GM12878 (cell line): Measurements from ENCODE around the gene GSC2. TPM values are rescaled to one million over a fixed set of nuclear protein-coding genes. Genes with fewer than 3 reads are reported as not detected.

ENCODE experiments used
- ATAC-seq: fragments of 200-7000 bp; cut with Tn5 transposase; 3 replicates; pipeline ENCODE4 v1.9.1; 2020; ENCODE audit warnings: mild to moderate bottlenecking, moderate library complexity
- BruUV-seq: library from RNA; stranded (reverse); fragments of 400-500 nt; replicated peaks from 2 replicates; lab custom pipeline; 2021; lab: Mats Ljungman, UMichigan
- CTCF ChIA-PET: fragments of 300-600 bp; sonication (Branson Sonifier 250); formaldehyde crosslinking; extraction: SDS; loops from one replicate; lab custom pipeline; 2021; ENCODE audit warnings: inconsistent platforms; lab: Yijun Ruan, JAX
- POLR2A ChIA-PET: fragments of 350-600 bp; formaldehyde crosslinking; extraction: SDS; loops from one replicate; lab custom pipeline; 2021; ENCODE audit warnings: inconsistent platforms; lab: Charles Lee
- RAD21 ChIA-PET: fragments of 300-600 bp; sonication (Branson Sonifier 250); formaldehyde crosslinking; loops from one replicate; lab custom pipeline; 2023; ENCODE audit warnings: antibody characterized with exemption; ENCODE audit not compliant: unreplicated experiment; lab: Charles Lee
- SMC1A ChIA-PET: fragments of 300-600 bp; sonication (Branson Sonifier 250); formaldehyde crosslinking; loops from one replicate; lab custom pipeline; 2023; ENCODE audit not compliant: unreplicated experiment, uncharacterized antibody; lab: Charles Lee
- DNase-seq: peaks from one replicate; pipeline ENCODE4 v3.0.0-alpha.2; 2011; ENCODE audit warnings: low read depth, low spot score
- FAIRE-seq: peaks from 3 replicates; lab custom pipeline; 2011; peaks lifted over from hg19 to GRCh38; lab: Jason Lieb, UNC
- H2AFZ ChIP-seq: 2 replicates; pipeline ENCODE4 v1.6.0; 2011; ENCODE audit warnings: low read depth, low read length, control low read depth; ENCODE audit not compliant: control insufficient read depth
- H3K27ac ChIP-seq: 2 replicates; pipeline ENCODE4 v1.5.1; 2011; ENCODE audit warnings: control low read depth; ENCODE audit not compliant: control insufficient read depth, insufficient read depth
- H3K27me3 ChIP-seq, 2 experiments: replicated peaks in 1 of 2; 2 replicates each; pipeline versions ENCODE4 v1.6.0 to v1.6.1; 2011; ENCODE audit warnings: low read length in 1 of 2; ENCODE audit not compliant: control insufficient read depth in 2 of 2, insufficient read depth in 2 of 2
- H3K36me3 ChIP-seq, 2 experiments: 2 replicates each; pipeline ENCODE4 v1.5.1; 2011; ENCODE audit warnings: low read length in 1 of 2; ENCODE audit not compliant: control insufficient read depth in 2 of 2, insufficient read depth in 2 of 2
- H3K4me1 ChIP-seq: 2 replicates; pipeline ENCODE4 v1.6.1; 2011; ENCODE audit warnings: mild to moderate bottlenecking, low read length, moderate library complexity, mixed read lengths; ENCODE audit not compliant: control insufficient read depth, insufficient read depth
- H3K4me2 ChIP-seq: 2 replicates; pipeline ENCODE4 v1.6.0; 2011; ENCODE audit warnings: control low read depth; ENCODE audit not compliant: control insufficient read depth, insufficient read depth
- H3K4me3 ChIP-seq: fragments of 200-600 bp; sonication (generic); 2 replicates; pipeline ENCODE4 v1.5.1; 2016
- H3K79me2 ChIP-seq: 2 replicates; pipeline ENCODE4 v1.6.0; 2011; ENCODE audit warnings: low read length; ENCODE audit not compliant: control insufficient read depth, insufficient read depth
- H3K9ac ChIP-seq: 2 replicates; pipeline ENCODE4 v1.8.0; 2011; ENCODE audit warnings: low read length, control low read depth, mixed read lengths; ENCODE audit not compliant: control insufficient read depth, insufficient read depth
- H3K9me3 ChIP-seq: replicated peaks from 3 replicates; pipeline ENCODE4 v1.5.1; 2011; ENCODE audit warnings: mild to moderate bottlenecking, low read length; ENCODE audit not compliant: control insufficient read depth, insufficient read depth
- H4K20me1 ChIP-seq: 2 replicates; pipeline ENCODE4 v1.6.0; 2011; ENCODE audit not compliant: control insufficient read depth, insufficient read depth
- CREM ChIP-seq: IDR thresholded peaks from 2 replicates; pipeline ENCODE4 v1.6.1; 2014; ENCODE audit warnings: antibody characterized with exemption, low read depth
- EZH2 ChIP-seq: IDR thresholded peaks from 2 replicates; pipeline ENCODE4 v1.6.1; 2012; ENCODE audit warnings: low read depth, mild to moderate bottlenecking, control low read depth, inconsistent platforms, low read length, borderline replicate concordance; ENCODE audit not compliant: control insufficient read depth
- FOS ChIP-seq: IDR thresholded peaks from 3 replicates; pipeline ENCODE4 v1.6.1; 2011; ENCODE audit warnings: borderline replicate concordance; ENCODE audit not compliant: insufficient read length; ENCODE audit errors: extremely low read depth
- HDAC6 ChIP-seq: fragments of 200-600 bp; sonication (generic); IDR thresholded peaks from one replicate; pipeline ENCODE4 v1.8.0; 2017; ENCODE audit warnings: antibody characterized with exemption; ENCODE audit not compliant: unreplicated experiment
- IKZF2 ChIP-seq, 2 experiments: fragments of 450-650 bp; IDR thresholded peaks; 2 replicates each; pipeline ENCODE4 v1.6.1; 2017; ENCODE audit warnings: mild to moderate bottlenecking in 2 of 2, moderate library complexity in 2 of 2
- JUNB ChIP-seq: IDR thresholded peaks from 2 replicates; pipeline ENCODE4 v1.6.1; 2016; ENCODE audit warnings: antibody characterized with exemption, mild to moderate bottlenecking
- KAT2A ChIP-seq: conservative IDR thresholded peaks from 2 replicates; pipeline ENCODE4 v1.6.1; 2011; ENCODE audit warnings: low read depth, low read length; ENCODE audit not compliant: control insufficient read depth
- MEF2A ChIP-seq: IDR thresholded peaks from 2 replicates; pipeline ENCODE4 v1.6.1; 2011; ENCODE audit warnings: low read depth, mild to moderate bottlenecking, low read length, moderate library complexity; ENCODE audit not compliant: insufficient read depth
- MYB ChIP-seq: fragments of 150-350 bp; IDR thresholded peaks from 2 replicates; pipeline ENCODE4 v1.6.1; 2014; ENCODE audit warnings: mild to moderate bottlenecking, low read depth, low read length, borderline replicate concordance
- NBN ChIP-seq: fragments of 450-650 bp; IDR thresholded peaks from 2 replicates; pipeline ENCODE4 v1.6.1; 2016
- NFXL1 ChIP-seq: fragments of 450-650 bp; IDR thresholded peaks from 2 replicates; pipeline ENCODE4 v1.6.1; 2017; ENCODE audit warnings: antibody characterized with exemption, mild to moderate bottlenecking, borderline replicate concordance
- NFYA ChIP-seq: IDR thresholded peaks from 2 replicates; pipeline ENCODE4 v1.6.1; 2011; ENCODE audit warnings: low read depth, mild to moderate bottlenecking, low read length, improper control_type of control experiment, borderline replicate concordance
- SMAD5 ChIP-seq: IDR thresholded peaks from 2 replicates; pipeline ENCODE4 v1.6.1; 2016; ENCODE audit warnings: antibody characterized with exemption, low read depth
- YBX1 ChIP-seq: fragments of 450-650 bp; IDR thresholded peaks from 2 replicates; pipeline ENCODE4 v1.6.1; 2016; ENCODE audit warnings: antibody characterized with exemption
- WGBS: methylation state at CpG from one replicate; pipeline ENCODE4 v1.1.6; 2016; ENCODE audit warnings: low lambda C conversion rate; ENCODE audit not compliant: insufficient replicate concordance, insufficient coverage; ENCODE audit errors: missing lambda C conversion rate; 5-methylcytosine and 5-hydroxymethylcytosine counted together
- in situ Hi-C: fragments of 300-500 bp; cut with MboI; formaldehyde crosslinking; loops from 9 replicates; pipeline ENCODE4 v1.14.3; 2018; ENCODE audit warnings: mixed read lengths
- intact Hi-C: fragments of 100-400 bp; cut with micrococcal nuclease; formaldehyde crosslinking; loops from one replicate; pipeline ENCODE4 v1.14.2; 2022; ENCODE audit not compliant: unreplicated experiment
- polyA plus RNA-seq, 11 experiments: library from polyadenylated mRNA; depleted of rRNA in 4 of 11; unstranded in 6 of 11; stranded (reverse) in 5 of 11; fragments of >200 nt; fragmentation: Nextera tagmentation in 4 of 11; fragmentation: Illumina TruSeq in 1 of 11; extraction: Ambion mirVana in 4 of 11; extraction: Trizol in 1 of 11; gene quantifications; 1 replicate in 1 of 11; 2 replicates in 10 of 11; pipeline versions ENCODE4 v1.2.1 to v1.2.3, GENCODE V29; 2011 to 2016; ENCODE audit warnings: inconsistent platforms in 2 of 11, missing spikeins in 2 of 11, low read depth in 1 of 11
- total RNA-seq, 4 experiments: library from RNA; depleted of rRNA in 3 of 4; stranded (reverse); fragments of >200 nt in 3 of 4; fragmentation: Illumina TruSeq in 1 of 4; extraction: Trizol in 1 of 4; gene quantifications; 2 replicates each; pipeline versions ENCODE4 v1.2.1 to v1.2.3, GENCODE V29; 2013 to 2021
- TF ChIP-seq, protein P1 (sequence below): fragments of 450-650 bp; IDR thresholded peaks from 2 replicates; pipeline ENCODE4 v1.6.1; 2017; ENCODE audit warnings: mild to moderate bottlenecking
- TF ChIP-seq, protein P2 (sequence below): IDR thresholded peaks from 2 replicates; pipeline ENCODE4 v1.6.1; 2011; ENCODE audit warnings: mild to moderate bottlenecking, low read depth, low read length, moderate library complexity; ENCODE audit not compliant: insufficient replicate concordance

GSC2 gene
- total and polyA plus RNA-seq, 10 of the 15 experiments (the other 5 are each of a cell fraction or from before 2014, with no cell fraction given), result not detected

DNA sequence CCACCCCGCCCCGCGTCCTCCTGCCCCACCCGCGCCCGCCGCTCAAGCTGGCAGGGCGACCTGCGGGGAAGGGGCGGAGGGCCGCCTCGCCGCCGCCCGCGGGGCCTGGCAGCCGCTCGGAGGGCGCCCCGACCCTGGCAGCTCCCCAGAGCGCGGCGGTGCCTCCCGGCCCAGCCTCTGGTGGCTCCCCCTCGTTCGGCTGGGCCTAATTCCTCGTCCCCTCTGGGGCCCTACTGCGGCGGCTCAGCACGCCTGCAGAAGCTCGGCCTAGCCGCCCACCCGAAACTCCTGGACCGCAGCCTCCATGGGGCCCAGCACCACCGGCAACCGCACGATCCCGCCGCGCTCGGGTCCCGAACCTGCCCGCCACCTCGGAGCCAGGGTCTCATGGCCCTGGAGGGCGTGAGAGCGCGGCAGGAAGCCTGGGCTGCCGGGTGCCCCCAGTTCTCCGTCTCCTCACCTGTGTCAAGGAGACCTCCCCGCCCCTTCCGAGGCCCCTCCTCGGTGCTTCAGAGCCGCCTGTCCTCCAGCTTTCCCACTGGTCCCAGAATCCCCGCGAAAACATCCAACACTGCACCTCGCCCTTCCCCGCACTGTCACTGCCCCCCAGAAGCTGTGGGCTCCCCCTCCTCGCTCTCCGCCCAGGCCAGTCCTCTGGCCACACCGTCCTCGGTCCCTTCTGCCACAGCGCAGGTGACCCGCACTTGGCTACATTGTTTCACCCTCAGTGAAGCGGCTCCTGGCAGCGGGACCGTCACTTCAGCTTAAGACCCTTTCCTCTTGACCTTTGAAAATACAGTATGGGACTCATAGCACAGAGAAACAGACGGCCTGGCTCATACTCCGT is 613 bp upstream of the GSC2 start:
- no peak overlapping the region for H3K27ac ChIP-seq
- H3K9me3 ChIP-seq, result no peaks in the 10 kb centered on the region
- SMC1A ChIA-PET, result no interaction called here
- H3K79me2 ChIP-seq, result no peaks in the 10 kb centered on the region
- no peak for FAIRE-seq
- H3K4me1 ChIP-seq, result no peaks in the 10 kb centered on the region
- no peak for DNase-seq
- 27% methylated on average over 38 of the region's 68 CpGs for WGBS
- peaks cover 5 to 18% of the 10 kb centered on the region in 2 experiments for H3K27me3 ChIP-seq
- RAD21 ChIA-PET, result interaction anchor here (0.6 kb wide), 1 partner anchor 141 kb away, joined by 3 read pairs; no protein-coding TSS in a partner anchor
- TF ChIP-seq CREM, result no peak
- no peak for TF ChIP-seq NBN
- TF ChIP-seq SMAD5, result no peak
- TF ChIP-seq, protein P1, sequence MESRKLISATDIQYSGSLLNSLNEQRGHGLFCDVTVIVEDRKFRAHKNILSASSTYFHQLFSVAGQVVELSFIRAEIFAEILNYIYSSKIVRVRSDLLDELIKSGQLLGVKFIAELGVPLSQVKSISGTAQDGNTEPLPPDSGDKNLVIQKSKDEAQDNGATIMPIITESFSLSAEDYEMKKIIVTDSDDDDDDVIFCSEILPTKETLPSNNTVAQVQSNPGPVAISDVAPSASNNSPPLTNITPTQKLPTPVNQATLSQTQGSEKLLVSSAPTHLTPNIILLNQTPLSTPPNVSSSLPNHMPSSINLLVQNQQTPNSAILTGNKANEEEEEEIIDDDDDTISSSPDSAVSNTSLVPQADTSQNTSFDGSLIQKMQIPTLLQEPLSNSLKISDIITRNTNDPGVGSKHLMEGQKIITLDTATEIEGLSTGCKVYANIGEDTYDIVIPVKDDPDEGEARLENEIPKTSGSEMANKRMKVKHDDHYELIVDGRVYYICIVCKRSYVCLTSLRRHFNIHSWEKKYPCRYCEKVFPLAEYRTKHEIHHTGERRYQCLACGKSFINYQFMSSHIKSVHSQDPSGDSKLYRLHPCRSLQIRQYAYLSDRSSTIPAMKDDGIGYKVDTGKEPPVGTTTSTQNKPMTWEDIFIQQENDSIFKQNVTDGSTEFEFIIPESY, result no peak
- no peak for TF ChIP-seq NFXL1
- no peak for TF ChIP-seq EZH2
- TF ChIP-seq JUNB, result no peak
- TF ChIP-seq, protein P2, sequence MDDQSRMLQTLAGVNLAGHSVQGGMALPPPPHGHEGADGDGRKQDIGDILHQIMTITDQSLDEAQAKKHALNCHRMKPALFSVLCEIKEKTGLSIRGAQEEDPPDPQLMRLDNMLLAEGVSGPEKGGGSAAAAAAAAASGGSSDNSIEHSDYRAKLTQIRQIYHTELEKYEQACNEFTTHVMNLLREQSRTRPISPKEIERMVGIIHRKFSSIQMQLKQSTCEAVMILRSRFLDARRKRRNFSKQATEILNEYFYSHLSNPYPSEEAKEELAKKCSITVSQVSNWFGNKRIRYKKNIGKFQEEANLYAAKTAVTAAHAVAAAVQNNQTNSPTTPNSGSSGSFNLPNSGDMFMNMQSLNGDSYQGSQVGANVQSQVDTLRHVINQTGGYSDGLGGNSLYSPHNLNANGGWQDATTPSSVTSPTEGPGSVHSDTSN, result no peak
- no peak for TF ChIP-seq MEF2A
- no peak for TF ChIP-seq YBX1
- no peak for TF ChIP-seq HDAC6
- no peak for TF ChIP-seq NFYA
- TF ChIP-seq MYB, result no peak
- no peak for TF ChIP-seq FOS
- TF ChIP-seq IKZF2 (IDR thresholded peaks at IDR 0.05), result no peak
- no peak for TF ChIP-seq KAT2A
- CTCF ChIA-PET, result no interaction called here
- H2AFZ ChIP-seq, result no peak overlapping the region
- H3K36me3 ChIP-seq, result no peaks in the 10 kb centered on the region
- no peak overlapping the region for H3K9ac ChIP-seq
- no TSS peak for BruUV-seq
- in situ Hi-C loops (no loop called here), intact Hi-C loops (no loop called here)
- no peak overlapping the region for H3K4me3 ChIP-seq
- no peak overlapping the region for H3K4me2 ChIP-seq
- POLR2A ChIA-PET, result no interaction called here
- H4K20me1 ChIP-seq, result no peaks in the 10 kb centered on the region
- ATAC-seq, result no peak
